Fibroblast of lung (primary cell): ENCODE results near the gene MT3. TPM values are rescaled to one million over a fixed set of nuclear protein-coding genes. Genes with fewer than 3 reads are reported as not detected.

Source experiments
- DNase-seq, 2 donors: peaks; one replicate each; pipeline versions ENCODE4 v3.0.0 to v3.0.0-alpha.2; 2010; ENCODE audit warnings: low read depth in 2 of 2
- H2AFZ ChIP-seq: 2 replicates; pipeline ENCODE4 v1.5.1; 2012; ENCODE audit warnings: low read length, control low read depth, inconsistent platforms
- H3K27ac ChIP-seq: 2 replicates; pipeline ENCODE4 v1.5.1; 2011; ENCODE audit warnings: low read length, control low read depth; ENCODE audit not compliant: insufficient read depth
- H3K27me3 ChIP-seq: 2 replicates; pipeline ENCODE4 v1.5.1; 2011; ENCODE audit warnings: mild to moderate bottlenecking, low read length; ENCODE audit not compliant: control insufficient read depth, insufficient read depth
- H3K36me3 ChIP-seq: 2 replicates; pipeline ENCODE4 v1.5.1; 2011; ENCODE audit warnings: low read length; ENCODE audit not compliant: control insufficient read depth, insufficient read depth
- H3K4me1 ChIP-seq: 2 replicates; pipeline ENCODE4 v1.5.1; 2011; ENCODE audit warnings: low read length; ENCODE audit not compliant: control insufficient read depth, insufficient read depth; ENCODE audit errors: extremely low read depth
- H3K4me2 ChIP-seq: 2 replicates; pipeline ENCODE4 v1.5.1; 2011; ENCODE audit warnings: low read length, control low read depth; ENCODE audit not compliant: insufficient read depth; ENCODE audit errors: extremely low read depth
- H3K4me3 ChIP-seq, 4 experiments: fragments of 200-600 bp in 1 of 4; sonication (generic) in 1 of 4; replicated peaks in 1 of 4; 2 replicates each; pipeline ENCODE4 v1.5.1; 2011 to 2016; ENCODE audit warnings: low read length in 4 of 4, low read depth in 3 of 4, mild to moderate bottlenecking in 3 of 4, control low read depth in 2 of 4, inconsistent platforms in 1 of 4, mixed read lengths in 1 of 4; ENCODE audit not compliant: insufficient read depth in 1 of 4; ENCODE audit errors: control extremely low read depth in 1 of 4
- H3K79me2 ChIP-seq: 2 replicates; pipeline ENCODE4 v1.5.1; 2012; ENCODE audit warnings: mild to moderate bottlenecking, low read length, inconsistent platforms; ENCODE audit not compliant: control insufficient read depth, insufficient read depth
- H3K9ac ChIP-seq: 2 replicates; pipeline ENCODE4 v1.5.1; 2011; ENCODE audit warnings: mild to moderate bottlenecking, low read length, control low read depth; ENCODE audit not compliant: insufficient read depth
- H3K9me3 ChIP-seq: 2 replicates; pipeline ENCODE4 v1.5.1; 2012; ENCODE audit warnings: low read depth, low read length; ENCODE audit not compliant: control insufficient read depth, insufficient read depth
- H4K20me1 ChIP-seq: 2 replicates; pipeline ENCODE4 v1.5.1; 2011; ENCODE audit warnings: low read length; ENCODE audit not compliant: control insufficient read depth, insufficient read depth; ENCODE audit errors: extremely low read depth
- CTCF ChIP-seq, 2 donors: IDR thresholded peaks in 1 of 2; conservative IDR thresholded peaks in 1 of 2; 1 replicate in 1 of 2; 2 replicates in 1 of 2; pipeline ENCODE4 v1.5.1; 2011 to 2012; ENCODE audit warnings: low read length in 2 of 2, control low read depth in 1 of 2, inconsistent platforms in 1 of 2, low read depth in 1 of 2, mild to moderate bottlenecking in 1 of 2
- EZH2 ChIP-seq: IDR thresholded peaks from 2 replicates; pipeline ENCODE4 v1.5.1; 2012; ENCODE audit warnings: low read length, control low read depth, mild to moderate bottlenecking; ENCODE audit errors: missing control alignments
- polyA plus RNA-seq, 2 donors: library from polyadenylated mRNA; depleted of rRNA in 1 of 2; stranded (reverse) in 1 of 2; unstranded in 1 of 2; fragments of >200 nt; gene quantifications; 2 replicates each; pipeline ENCODE4 v1.2.1, GENCODE V29; 2011 to 2012; ENCODE audit warnings: missing spikeins in 1 of 2
- total RNA-seq: library from RNA; depleted of rRNA; stranded (reverse); fragments of >200 nt; gene quantifications from 2 replicates; pipeline ENCODE4 v1.2.1, GENCODE V29; 2014

The MT3 gene
- total and polyA plus RNA-seq, 2 donors (not counting 1 experiment from before 2014, with no cell fraction given) = not detected

DNA sequence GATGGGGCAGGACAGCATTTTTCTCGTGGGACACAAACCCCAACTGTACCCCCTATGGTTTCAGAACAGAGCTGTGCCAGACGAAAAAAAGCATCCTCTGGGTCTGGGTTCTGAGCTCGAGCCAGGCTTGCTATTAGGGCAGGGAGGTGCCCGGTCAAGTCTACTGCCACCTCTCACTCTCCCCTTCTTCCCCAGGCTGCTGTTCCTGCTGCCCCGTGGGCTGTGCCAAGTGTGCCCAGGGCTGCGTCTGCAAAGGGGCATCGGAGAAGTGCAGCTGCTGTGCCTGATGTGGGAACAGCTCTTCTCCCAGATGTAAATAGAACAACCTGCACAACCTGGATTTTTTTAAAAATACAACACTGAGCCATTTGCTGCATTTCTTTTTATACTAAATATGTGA, 37.4 kb downstream of the MT3 start:
- Histone ChIP-seq H3K27me3 (no peaks in the 10 kb centered on the region), H3K9ac (peak overlapping the region; percentile 71), H3K4me1 (peaks cover 5% of the 10 kb centered on the region), H3K4me3 (peak overlapping the region; percentile 37 to 81 (median 74)), H4K20me1 (no peaks in the 10 kb centered on the region), H3K79me2 (peaks cover 16% of the 10 kb centered on the region), H2AFZ (no peak overlapping the region), H3K27ac (peak overlapping the region; percentile 85), H3K4me2 (peak overlapping the region; percentile 87), H3K9me3 (no peaks in the 10 kb centered on the region), H3K36me3 (peaks cover 1% of the 10 kb centered on the region)
- no peak for DNase-seq
- TF ChIP-seq EZH2 (no peak), CTCF (conservative IDR thresholded peaks at IDR 0.05 in 1 of 2, IDR thresholded peaks at IDR 0.05 in 1 of 2; ENCODE audit: low read depth in 1 of 2, low read length in 2 of 2) (no peak)

DNA sequence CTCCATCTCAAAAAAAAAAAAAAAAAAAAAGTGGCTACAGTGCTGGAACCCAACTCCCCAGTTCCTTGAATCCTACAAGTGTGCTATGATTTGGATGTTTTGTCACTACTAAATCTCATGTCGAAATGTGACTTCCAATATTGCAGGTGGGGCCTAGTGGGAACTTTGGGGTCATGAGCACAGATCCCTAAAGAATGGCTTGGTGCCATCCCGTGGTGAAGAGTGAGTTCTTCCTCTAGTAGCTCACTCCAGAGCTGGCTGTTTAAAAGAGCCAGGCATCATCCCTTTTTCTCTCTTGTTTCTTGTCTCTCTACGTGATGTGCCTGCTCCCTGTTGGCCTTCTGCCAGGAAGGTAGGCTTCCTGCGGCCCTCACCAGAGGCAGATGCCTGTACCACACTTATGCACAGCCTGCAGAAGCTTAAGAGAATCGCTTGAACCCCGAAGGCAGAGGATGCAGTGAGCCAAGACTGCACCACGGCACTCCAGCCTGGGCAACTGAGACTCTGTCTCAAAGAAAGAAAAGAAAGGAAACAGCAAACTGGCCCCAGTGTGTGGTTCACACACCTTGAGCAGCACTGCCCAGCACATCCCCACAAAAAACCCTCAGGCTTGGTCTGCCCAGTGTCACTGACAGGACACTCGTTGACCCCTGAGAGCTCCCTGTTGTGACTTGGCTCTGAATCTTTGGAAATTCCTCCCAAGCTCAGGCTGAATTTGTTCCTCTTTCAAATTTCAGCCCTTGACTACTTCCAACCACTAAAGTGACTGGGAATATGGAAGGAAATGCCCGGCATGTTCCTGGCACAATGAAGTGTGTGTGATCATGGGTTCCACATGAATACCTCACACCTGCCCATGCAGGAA, 39.4 kb downstream of the MT3 start:
- no peak overlapping the region for H3K4me2 ChIP-seq
- H3K27me3 ChIP-seq = no peaks in the 10 kb centered on the region
- H3K79me2 ChIP-seq = peaks cover 16% of the 10 kb centered on the region
- no peak for DNase-seq
- H3K4me1 ChIP-seq = peaks cover 7% of the 10 kb centered on the region
- H3K9ac ChIP-seq = no peak overlapping the region
- H2AFZ ChIP-seq = no peak overlapping the region
- no peaks in the 10 kb centered on the region for H3K9me3 ChIP-seq
- H3K36me3 ChIP-seq = peaks cover 1% of the 10 kb centered on the region
- no peak overlapping the region for H3K4me3 ChIP-seq
- no peak for TF ChIP-seq CTCF (conservative IDR thresholded peaks at IDR 0.05 in 1 of 2, IDR thresholded peaks at IDR 0.05 in 1 of 2; ENCODE audit: low read depth in 1 of 2, low read length in 2 of 2)
- no peak for TF ChIP-seq EZH2
- no peak overlapping the region for H3K27ac ChIP-seq
- no peaks in the 10 kb centered on the region for H4K20me1 ChIP-seq

DNA sequence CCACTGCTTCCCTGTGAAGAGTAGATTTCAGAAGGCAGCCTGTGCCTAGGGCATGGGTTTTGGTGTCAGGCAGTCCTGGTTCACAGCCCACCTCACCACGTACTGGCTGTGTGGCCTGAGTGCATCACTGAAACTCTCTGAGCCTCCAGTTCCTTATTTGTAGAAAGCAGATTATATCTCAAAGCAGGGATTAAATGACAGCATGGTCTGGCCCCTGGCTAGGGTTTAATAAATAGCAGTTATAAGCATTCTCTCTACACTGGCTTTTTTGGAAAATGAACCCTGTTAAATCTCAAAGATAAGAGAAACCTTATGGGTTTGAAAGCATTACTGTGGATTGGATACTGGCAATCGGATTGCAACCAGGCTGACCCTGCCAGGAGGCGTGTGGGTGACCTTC, 40.2 kb downstream of the MT3 start:
- DNase-seq = no peak

More for the DNA sequence above, 40.2 kb downstream of the MT3 start:
- no peak overlapping the region for H3K9ac ChIP-seq
- H4K20me1 ChIP-seq = no peaks in the 10 kb centered on the region
- H3K79me2 ChIP-seq = peaks cover 16% of the 10 kb centered on the region
- no peaks in the 10 kb centered on the region for H3K9me3 ChIP-seq
- peaks cover 1% of the 10 kb centered on the region for H3K36me3 ChIP-seq
- no peak overlapping the region for H2AFZ ChIP-seq
- no peak overlapping the region for H3K4me2 ChIP-seq
- H3K27ac ChIP-seq = no peak overlapping the region
- H3K4me1 ChIP-seq = peaks cover 7% of the 10 kb centered on the region
- no peak overlapping the region for H3K4me3 ChIP-seq
- no peaks in the 10 kb centered on the region for H3K27me3 ChIP-seq
- TF ChIP-seq EZH2 (no peak), CTCF (conservative IDR thresholded peaks at IDR 0.05 in 1 of 2, IDR thresholded peaks at IDR 0.05 in 1 of 2; ENCODE audit: low read depth in 1 of 2, low read length in 2 of 2) (no peak)
